ENCODE results near the gene TSPO2.

Gene TSPO2

GRCh38 chr6:41051873-41052272 is 9.6 kb downstream of the TSPO2 start:
- DNase-seq: no peak

GRCh38 chr6:41053041-41053440 is 10.8 kb downstream of the TSPO2 start, which contains the start of gene APOBEC2:
TSS of gene APOBEC2 (plus strand) at chr6:41053202. CDS start at chr6:41053348, 146 bp downstream.
- no peak for DNase-seq

GRCh38 chr6:41054511-41054910 is 12.2 kb downstream of the TSPO2 start:
- DNase-seq: no peak

- DNase-seq: no peak
Measured at GRCh38 chr6:41055149-41055548, 12.9 kb downstream of the TSPO2 start.

GRCh38 chr6:41056768-41057490 is 14.7 kb downstream of the TSPO2 start:
- no peak for DNase-seq

- DNase-seq: no peak
Measured at GRCh38 chr6:41058783-41059181, 16.5 kb downstream of the TSPO2 start.

GRCh38 chr6:41059556-41059955 is 17.3 kb downstream of the TSPO2 start:
- no peak for DNase-seq

- no peak for DNase-seq
Measured at GRCh38 chr6:41061196-41061726, 19.0 kb downstream of the TSPO2 start.

GRCh38 chr6:41062056-41062455 is 19.8 kb downstream of the TSPO2 start:
- no peak for DNase-seq

GRCh38 chr6:41063884-41064285 is 21.6 kb downstream of the TSPO2 start:
- DNase-seq: no peak

GRCh38 chr6:41064841-41065240 is 22.6 kb downstream of the TSPO2 start:
- DNase-seq: no peak

GRCh38 chr6:41065550-41066026 is 23.3 kb downstream of the TSPO2 start:
- DNase-seq: no peak

- peak; percentile 77 for DNase-seq
Measured at GRCh38 chr6:41066867-41067304, 24.6 kb downstream of the TSPO2 start.

GRCh38 chr6:41071501-41071922 is 29.2 kb downstream of the TSPO2 start:
- DNase-seq: peak; percentile 81

- DNase-seq: peak; percentile 99
Measured at GRCh38 chr6:41071923-41072835, 29.9 kb downstream of the TSPO2 start, which contains the start of gene OARD1. TSS of gene OARD1 (minus strand) at chr6:41072356. CDS start at chr6:41071634, 722 bp downstream.

- DNase-seq: peak; percentile 99
Measured at GRCh38 chr6:41072836-41073202, 30.6 kb downstream of the TSPO2 start, which contains the start of gene NFYA. TSS of gene NFYA (plus strand) at chr6:41072974. CDS start at chr6:41079090, 6,116 bp downstream.

GRCh38 chr6:41073203-41073967 is 31.1 kb downstream of the TSPO2 start:
- DNase-seq: peak; percentile 85

- DNase-seq: no peak
Measured at GRCh38 chr6:41073968-41074691, 31.9 kb downstream of the TSPO2 start.

- no peak for DNase-seq
Measured at GRCh38 chr6:41074692-41075436, 32.6 kb downstream of the TSPO2 start.

- DNase-seq: no peak
Measured at GRCh38 chr6:41075651-41076626, 33.7 kb downstream of the TSPO2 start.

Data from activated CD8-positive, alpha-beta memory T cell treated with anti-CD3 and anti-CD28 coated beads, Interleukin-2, amount 50 U/mL, for 48 hours (primary cell).